NCI-H1417 (cell line): Measurements from ENCODE around the gene AKR7A2.
A peak's percentile ranks its signal among the peaks of the same experiment; 100 is the strongest.
"Not testable (repeated sequence)": the region's sequence is repeated elsewhere in the genome, so short reads cannot be mapped to it uniquely, and the experiment has no call there.

Experiments
- DNase-seq, 3 experiments: peaks; one replicate each; lab custom pipeline; 2025; lab: John Stamatoyannopoulos, UW

The AKR7A2 gene

GRCh38 chr1:19260211-19261138 lies 51.5 kb downstream of the AKR7A2 start:
- DNase-seq: peak in 2 of 3 experiments; percentile 22 to 78

GRCh38 chr1:19258353-19258752 lies 53.6 kb downstream of the AKR7A2 start:
- DNase-seq: no peak

- no peak for DNase-seq
These were observed 54.6 kb downstream of the AKR7A2 start for GRCh38 chr1:19257178-19257914.

GRCh38 chr1:19256301-19256700 lies 55.6 kb downstream of the AKR7A2 start:
- DNase-seq: not testable (repeated sequence)

- DNase-seq: no peak
These were observed 56.7 kb downstream of the AKR7A2 start for GRCh38 chr1:19255288-19255687.

- no peak for DNase-seq
These were observed 57.5 kb downstream of the AKR7A2 start for GRCh38 chr1:19254416-19254815.
